ENCODE results near the gene GPR15. TPM values are rescaled to one million over a fixed set of nuclear protein-coding genes. Genes with fewer than 3 reads are reported as not detected.

The GPR15 gene
- total RNA-seq, 1 experiment from 2014 or later, result not detected

DNA sequence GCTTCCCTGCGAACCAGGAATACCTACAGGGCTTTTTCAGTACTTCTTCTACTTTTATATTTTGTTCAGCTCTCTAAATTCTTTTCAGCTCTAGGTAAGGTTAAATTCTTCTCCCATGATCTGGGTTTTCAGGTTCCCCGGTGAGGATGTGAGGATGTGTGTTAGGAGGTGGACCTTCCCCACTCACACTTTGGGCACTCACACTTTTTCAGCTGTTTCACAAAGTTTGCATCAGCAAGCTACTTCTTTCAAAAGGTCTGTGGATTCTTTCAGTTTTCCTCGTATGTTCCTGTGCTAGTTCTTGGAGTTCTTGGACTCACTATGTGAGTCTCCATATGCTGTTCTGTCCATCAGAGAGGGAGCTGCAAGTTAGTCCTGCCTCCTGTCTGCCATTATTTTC is 48.2 kb upstream of the GPR15 start:
- Mint-ChIP-seq H3K4me1 (peaks cover 0 to 2% of the 10 kb centered on the region in 2 experiments; a peak in 1 of 4 replicates), H3K9me3 (peaks cover 19 to 25% of the 10 kb centered on the region in 2 experiments), H3K36me3 (ENCODE audit: insufficient read depth in 1 of 3, low read depth in 3 of 3) (no peaks in the 10 kb centered on the region; a peak in 2 of 7 replicates), H3K27ac (no peak overlapping the region), H3K27me3 (ENCODE audit: low read depth) (no peaks in the 10 kb centered on the region), H3K4me3 (no peak overlapping the region)
- Histone ChIP-seq H2AFZ (ENCODE audit: low read length) (no peak overlapping the region), H3K79me1 (ENCODE audit: insufficient read depth, low read depth, low read length, poor library complexity, severe bottlenecking) (no peaks in the 10 kb centered on the region), H3K27ac (ENCODE audit: insufficient read length, low read depth, low read length) (no peak overlapping the region), H2BK5ac (ENCODE audit: insufficient read length, low read length) (no peak overlapping the region), H3K4me1 (ENCODE audit: insufficient read depth, low read length) (no peaks in the 10 kb centered on the region), H4K91ac (ENCODE audit: insufficient read length, low read depth, low read length) (no peak overlapping the region), H4K8ac (replicated peaks; ENCODE audit: insufficient read length, low read depth, low read length) (no peak overlapping the region), H3K23ac (ENCODE audit: insufficient read length, low read depth, low read length) (no peak overlapping the region), H3K14ac (ENCODE audit: insufficient read depth, low read length) (no peak overlapping the region), H2BK15ac (ENCODE audit: low read depth, low read length) (no peak overlapping the region), H3T11ph (ENCODE audit: low read length) (no peak overlapping the region), H3K9me3 (ENCODE audit: control insufficient read depth, low read depth, low read length) (no peaks in the 10 kb centered on the region), H3K56ac (ENCODE audit: insufficient read length, low read depth, low read length) (no peak overlapping the region), H3K79me2 (ENCODE audit: insufficient read depth, low read length) (no peaks in the 10 kb centered on the region), H3K4ac (ENCODE audit: low read depth, low read length) (no peak overlapping the region), H3K4me2 (ENCODE audit: insufficient read depth, insufficient read length, low read length) (no peak overlapping the region), H2BK12ac (ENCODE audit: insufficient read length, low read depth, low read length) (no peak overlapping the region), H2AK5ac (ENCODE audit: insufficient read length, low read length) (no peak overlapping the region), H3K18ac (ENCODE audit: insufficient read length, low read depth, low read length) (no peak overlapping the region), H4K5ac (ENCODE audit: insufficient read length, low read depth, low read length) (no peak overlapping the region), H2BK120ac (ENCODE audit: low read depth, low read length, poor library complexity, severe bottlenecking) (no peak overlapping the region), H3K9ac (ENCODE audit: extremely low read depth, insufficient read length, low read length) (no peak overlapping the region), H3K23me2 (ENCODE audit: insufficient read length, low read depth, low read length, poor library complexity, severe bottlenecking) (no peaks in the 10 kb centered on the region), H2BK20ac (ENCODE audit: low read depth, low read length, poor library complexity, severe bottlenecking) (no peak overlapping the region), H3K27me3 (ENCODE audit: insufficient read depth, low read length) (no peaks in the 10 kb centered on the region), H4K20me1 (ENCODE audit: control insufficient read depth, insufficient read depth, insufficient read length) (no peaks in the 10 kb centered on the region)
- no peak for DNase-seq
- whole genome bisulfite sequencing (ENCODE audit: extremely low coverage, insufficient read length, low lambda C conversion rate), result no CpG with 5 or more reads among the region's 3 CpGs
- TF ChIP-seq, protein P1, sequence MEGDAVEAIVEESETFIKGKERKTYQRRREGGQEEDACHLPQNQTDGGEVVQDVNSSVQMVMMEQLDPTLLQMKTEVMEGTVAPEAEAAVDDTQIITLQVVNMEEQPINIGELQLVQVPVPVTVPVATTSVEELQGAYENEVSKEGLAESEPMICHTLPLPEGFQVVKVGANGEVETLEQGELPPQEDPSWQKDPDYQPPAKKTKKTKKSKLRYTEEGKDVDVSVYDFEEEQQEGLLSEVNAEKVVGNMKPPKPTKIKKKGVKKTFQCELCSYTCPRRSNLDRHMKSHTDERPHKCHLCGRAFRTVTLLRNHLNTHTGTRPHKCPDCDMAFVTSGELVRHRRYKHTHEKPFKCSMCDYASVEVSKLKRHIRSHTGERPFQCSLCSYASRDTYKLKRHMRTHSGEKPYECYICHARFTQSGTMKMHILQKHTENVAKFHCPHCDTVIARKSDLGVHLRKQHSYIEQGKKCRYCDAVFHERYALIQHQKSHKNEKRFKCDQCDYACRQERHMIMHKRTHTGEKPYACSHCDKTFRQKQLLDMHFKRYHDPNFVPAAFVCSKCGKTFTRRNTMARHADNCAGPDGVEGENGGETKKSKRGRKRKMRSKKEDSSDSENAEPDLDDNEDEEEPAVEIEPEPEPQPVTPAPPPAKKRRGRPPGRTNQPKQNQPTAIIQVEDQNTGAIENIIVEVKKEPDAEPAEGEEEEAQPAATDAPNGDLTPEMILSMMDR (conservative IDR thresholded peaks at IDR 0.05), result no peak
